ENCODE measurements around the gene DENND5A.

- no peak for TF ChIP-seq EZH2 (IDR thresholded peaks at IDR 0.05)
- TF ChIP-seq POLR2AphosphoS5 (IDR thresholded peaks at IDR 0.05; ENCODE audit: borderline replicate concordance, low read depth, low read length): no peak
- no peak for TF ChIP-seq FOXP2 (optimal IDR thresholded peaks at IDR 0.05; ENCODE audit: control extremely low read depth, extremely low read length, insufficient read depth)
Measured at GRCh38 chr11:9153651-9154050, 111.5 kb downstream of the DENND5A start.

Data from SK-N-MC (cell line).